ENCODE measurements around the gene PODNL1. TPM values are rescaled to one million over a fixed set of nuclear protein-coding genes. Genes with fewer than 3 reads are reported as not detected.

PODNL1 gene
- total and polyA plus RNA-seq, 2 donors (not counting 1 experiment from before 2014, with no cell fraction given): 2.1 to 6.9 TPM

DNA sequence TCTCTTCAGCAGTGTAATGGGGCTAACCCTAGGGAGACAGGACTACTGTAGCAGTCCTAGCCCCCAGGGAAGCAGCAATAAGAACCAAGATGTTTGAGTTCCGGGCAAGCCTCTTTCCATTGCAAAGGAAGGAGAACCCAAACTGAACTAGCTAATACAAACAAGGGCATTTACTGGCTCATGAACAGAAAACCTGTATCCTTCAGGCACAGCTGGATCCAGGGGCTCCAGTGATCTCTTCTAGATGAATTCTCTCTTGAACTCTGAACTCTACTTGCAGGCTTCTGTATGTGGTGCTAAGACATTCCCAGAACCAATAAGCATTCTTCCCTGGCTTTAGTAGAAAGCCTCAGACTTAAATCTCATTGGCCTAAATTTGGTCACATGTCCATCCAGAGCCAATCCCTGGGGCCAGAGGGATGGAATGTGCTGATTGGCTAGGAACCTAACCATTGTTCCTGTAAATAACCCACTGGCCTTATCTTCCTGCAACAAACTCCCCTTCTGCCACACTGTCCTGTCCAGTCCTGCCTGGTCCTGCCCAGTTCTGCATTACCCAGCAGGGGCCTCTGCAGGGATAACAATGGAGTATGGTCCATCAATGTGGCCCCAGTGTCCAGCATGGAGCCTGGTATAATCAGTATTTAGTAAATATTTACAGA, 3.9 kb upstream of the PODNL1 start:
- Histone ChIP-seq H3K27me3 (ENCODE audit: control insufficient read depth, insufficient read depth, low read length) (no peaks in the 10 kb centered on the region), H4K20me1 (ENCODE audit: control insufficient read depth, extremely low read depth, insufficient read depth, low read length) (no peaks in the 10 kb centered on the region), H3K4me1 (ENCODE audit: control insufficient read depth, extremely low read depth, insufficient read depth, low read length) (peaks cover 6% of the 10 kb centered on the region), H2AFZ (ENCODE audit: low read length) (no peak overlapping the region), H3K9ac (ENCODE audit: insufficient read depth, low read length) (no peak overlapping the region), H3K4me3 (replicated peaks in 1 of 4; ENCODE audit: control extremely low read depth in 1 of 4, insufficient read depth in 1 of 4, low read depth in 3 of 4, low read length in 4 of 4) (no peak overlapping the region), H3K36me3 (ENCODE audit: control insufficient read depth, insufficient read depth, low read length) (no peaks in the 10 kb centered on the region), H3K4me2 (ENCODE audit: extremely low read depth, insufficient read depth, low read length) (no peak overlapping the region), H3K27ac (ENCODE audit: insufficient read depth, low read length) (no peak overlapping the region), H3K9me3 (ENCODE audit: control insufficient read depth, insufficient read depth, low read depth, low read length) (no peaks in the 10 kb centered on the region), H3K79me2 (ENCODE audit: control insufficient read depth, insufficient read depth, low read length) (no peaks in the 10 kb centered on the region)
- TF ChIP-seq EZH2 (IDR thresholded peaks at IDR 0.05; ENCODE audit: low read length, missing control alignments): no peak
- TF ChIP-seq, protein P1, sequence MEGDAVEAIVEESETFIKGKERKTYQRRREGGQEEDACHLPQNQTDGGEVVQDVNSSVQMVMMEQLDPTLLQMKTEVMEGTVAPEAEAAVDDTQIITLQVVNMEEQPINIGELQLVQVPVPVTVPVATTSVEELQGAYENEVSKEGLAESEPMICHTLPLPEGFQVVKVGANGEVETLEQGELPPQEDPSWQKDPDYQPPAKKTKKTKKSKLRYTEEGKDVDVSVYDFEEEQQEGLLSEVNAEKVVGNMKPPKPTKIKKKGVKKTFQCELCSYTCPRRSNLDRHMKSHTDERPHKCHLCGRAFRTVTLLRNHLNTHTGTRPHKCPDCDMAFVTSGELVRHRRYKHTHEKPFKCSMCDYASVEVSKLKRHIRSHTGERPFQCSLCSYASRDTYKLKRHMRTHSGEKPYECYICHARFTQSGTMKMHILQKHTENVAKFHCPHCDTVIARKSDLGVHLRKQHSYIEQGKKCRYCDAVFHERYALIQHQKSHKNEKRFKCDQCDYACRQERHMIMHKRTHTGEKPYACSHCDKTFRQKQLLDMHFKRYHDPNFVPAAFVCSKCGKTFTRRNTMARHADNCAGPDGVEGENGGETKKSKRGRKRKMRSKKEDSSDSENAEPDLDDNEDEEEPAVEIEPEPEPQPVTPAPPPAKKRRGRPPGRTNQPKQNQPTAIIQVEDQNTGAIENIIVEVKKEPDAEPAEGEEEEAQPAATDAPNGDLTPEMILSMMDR (conservative IDR thresholded peaks at IDR 0.05 in 1 of 2, IDR thresholded peaks at IDR 0.05 in 1 of 2; ENCODE audit: low read depth in 1 of 2, low read length in 2 of 2): no peak
- no peak for DNase-seq (ENCODE audit: low read depth in 2 of 2)

GRCh38 chr19:13937479-13938300, 527 bp downstream of the PODNL1 start:
- H3K27ac ChIP-seq (ENCODE audit: insufficient read depth, low read length): no peak overlapping the region
- H2AFZ ChIP-seq (ENCODE audit: low read length): peak overlapping the region; percentile 3
- peak in 1 of 2 donors; percentile 60 for DNase-seq (ENCODE audit: low read depth in 2 of 2)
- H3K9me3 ChIP-seq (ENCODE audit: control insufficient read depth, insufficient read depth, low read depth, low read length): no peaks in the 10 kb centered on the region
- TF ChIP-seq, protein P1 (conservative IDR thresholded peaks at IDR 0.05 in 1 of 2, IDR thresholded peaks at IDR 0.05 in 1 of 2; ENCODE audit: low read depth in 1 of 2, low read length in 2 of 2): no peak
- no peak for TF ChIP-seq EZH2 (IDR thresholded peaks at IDR 0.05; ENCODE audit: low read length, missing control alignments)
- peak overlapping the region; percentile 28 for H3K4me2 ChIP-seq (ENCODE audit: extremely low read depth, insufficient read depth, low read length)
- peak overlapping the region; percentile 20 to 65 (median 32) for H3K4me3 ChIP-seq (replicated peaks in 1 of 4; ENCODE audit: control extremely low read depth in 1 of 4, insufficient read depth in 1 of 4, low read depth in 3 of 4, low read length in 4 of 4)
- H3K27me3 ChIP-seq (ENCODE audit: control insufficient read depth, insufficient read depth, low read length): no peaks in the 10 kb centered on the region
- H4K20me1 ChIP-seq (ENCODE audit: control insufficient read depth, extremely low read depth, insufficient read depth, low read length): no peaks in the 10 kb centered on the region
- H3K79me2 ChIP-seq (ENCODE audit: control insufficient read depth, insufficient read depth, low read length): no peaks in the 10 kb centered on the region
- no peaks in the 10 kb centered on the region for H3K36me3 ChIP-seq (ENCODE audit: control insufficient read depth, insufficient read depth, low read length)
- H3K4me1 ChIP-seq (ENCODE audit: control insufficient read depth, extremely low read depth, insufficient read depth, low read length): peaks cover 6% of the 10 kb centered on the region
- H3K9ac ChIP-seq (ENCODE audit: insufficient read depth, low read length): no peak overlapping the region

DNA sequence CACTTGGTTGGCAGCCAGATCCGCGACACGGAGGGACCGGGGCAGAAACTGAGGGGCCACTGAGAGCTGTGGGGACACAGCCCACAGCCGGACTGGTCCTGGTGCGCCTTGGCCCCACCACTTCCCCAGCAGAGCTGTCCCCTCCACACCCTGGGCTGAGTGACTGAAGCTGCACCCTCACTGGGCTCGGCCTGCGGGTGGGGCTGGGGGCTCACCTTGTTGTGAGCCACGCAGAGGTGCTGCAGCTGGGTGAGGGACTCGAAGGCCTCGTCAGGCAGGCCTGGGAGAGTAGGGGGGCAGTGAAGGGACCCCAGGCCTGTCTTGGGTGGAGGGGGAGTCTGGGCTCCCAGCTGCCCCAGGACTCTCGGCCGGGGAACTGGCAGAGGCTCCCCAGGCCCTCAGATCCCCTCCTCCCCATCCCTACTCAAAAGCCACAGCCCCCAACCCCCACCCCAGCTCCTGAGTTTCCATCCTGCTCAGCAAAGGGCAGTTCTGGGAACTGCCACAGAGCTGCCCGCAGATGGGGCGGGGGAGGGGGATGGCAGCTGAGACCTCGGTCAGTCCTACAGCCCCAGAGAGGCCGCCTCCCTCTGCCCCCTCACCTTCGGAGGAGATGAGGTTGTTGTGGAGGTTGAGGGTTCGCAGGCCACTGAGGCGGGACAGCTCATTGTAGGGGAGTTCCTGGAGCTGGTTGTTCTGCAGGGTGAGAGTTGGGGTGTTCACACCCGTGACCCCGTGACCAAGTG, 2.3 kb downstream of the PODNL1 start:
- H3K27ac ChIP-seq (ENCODE audit: insufficient read depth, low read length): no peak overlapping the region

More for the DNA sequence above, 2.3 kb downstream of the PODNL1 start:
- Histone ChIP-seq H3K27me3 (ENCODE audit: control insufficient read depth, insufficient read depth, low read length) (no peaks in the 10 kb centered on the region), H4K20me1 (ENCODE audit: control insufficient read depth, extremely low read depth, insufficient read depth, low read length) (no peaks in the 10 kb centered on the region), H2AFZ (ENCODE audit: low read length) (no peak overlapping the region), H3K9me3 (ENCODE audit: control insufficient read depth, insufficient read depth, low read depth, low read length) (no peaks in the 10 kb centered on the region), H3K79me2 (ENCODE audit: control insufficient read depth, insufficient read depth, low read length) (no peaks in the 10 kb centered on the region), H3K9ac (ENCODE audit: insufficient read depth, low read length) (no peak overlapping the region), H3K4me2 (ENCODE audit: extremely low read depth, insufficient read depth, low read length) (no peak overlapping the region), H3K36me3 (ENCODE audit: control insufficient read depth, insufficient read depth, low read length) (no peaks in the 10 kb centered on the region), H3K4me3 (replicated peaks in 1 of 4; ENCODE audit: control extremely low read depth in 1 of 4, insufficient read depth in 1 of 4, low read depth in 3 of 4, low read length in 4 of 4) (no peak overlapping the region), H3K4me1 (ENCODE audit: control insufficient read depth, extremely low read depth, insufficient read depth, low read length) (peaks cover 6% of the 10 kb centered on the region)
- DNase-seq (ENCODE audit: low read depth in 2 of 2): peak in 1 of 2 donors; percentile 37
- TF ChIP-seq, protein P1 (conservative IDR thresholded peaks at IDR 0.05 in 1 of 2, IDR thresholded peaks at IDR 0.05 in 1 of 2; ENCODE audit: low read depth in 1 of 2, low read length in 2 of 2): no peak
- TF ChIP-seq EZH2 (IDR thresholded peaks at IDR 0.05; ENCODE audit: low read length, missing control alignments): no peak

Data from fibroblast of lung (primary cell).